Adipocyte (in vitro differentiated cells): ENCODE measurements around the gene MCC.

ENCODE experiments used
- DNase-seq: peaks from one replicate; pipeline ENCODE4 v3.0.0-alpha.2; 2015; ENCODE audit warnings: low read depth
- H3K27me3 ChIP-seq: replicated peaks from 2 replicates; pipeline ENCODE4 v1.7.0; 2013; ENCODE audit warnings: mild to moderate bottlenecking, low read length, moderate library complexity; ENCODE audit not compliant: control insufficient read depth, insufficient read depth
- H3K36me3 ChIP-seq: 2 replicates; pipeline ENCODE4 v1.7.0; 2013; ENCODE audit warnings: low read length, mild to moderate bottlenecking, moderate library complexity; ENCODE audit not compliant: control insufficient read depth, insufficient read depth, severe bottlenecking
- H3K4me1 ChIP-seq: 2 replicates; pipeline ENCODE4 v1.7.0; 2013; ENCODE audit warnings: mild to moderate bottlenecking, low read length, moderate library complexity; ENCODE audit not compliant: control insufficient read depth, insufficient read depth
- H3K4me3 ChIP-seq: 2 replicates; pipeline ENCODE4 v1.7.0; 2013; ENCODE audit warnings: mild to moderate bottlenecking, low read length, moderate library complexity
- H3K9ac ChIP-seq: 2 replicates; pipeline ENCODE4 v1.7.0; 2013; ENCODE audit warnings: mild to moderate bottlenecking, low read length, moderate library complexity
- H3K9me3 ChIP-seq: 2 replicates; pipeline ENCODE4 v1.7.0; 2013; ENCODE audit warnings: mild to moderate bottlenecking, low read length, moderate library complexity; ENCODE audit not compliant: control insufficient read depth

Gene MCC

DNA sequence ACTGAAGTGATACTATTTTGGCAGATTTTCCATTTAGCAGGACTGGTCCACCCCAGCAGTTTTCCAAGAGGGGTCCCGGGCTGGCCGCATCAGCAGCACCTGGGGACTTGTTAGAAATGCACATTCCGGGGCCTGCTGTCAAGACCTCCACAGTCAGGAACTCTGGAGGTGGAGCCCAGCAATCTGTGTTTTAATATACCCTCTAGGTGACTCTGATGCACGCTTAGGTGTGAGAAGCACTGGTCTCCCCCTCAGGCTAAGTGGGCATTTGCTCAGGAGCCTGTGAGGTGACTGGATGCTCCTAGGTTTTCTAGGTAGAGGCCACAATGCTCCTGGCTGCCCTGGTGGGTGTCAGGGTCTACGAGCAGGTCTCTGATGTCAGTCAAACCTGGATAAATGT is 430.0 kb downstream of the MCC start:
- no peak for DNase-seq
- Histone ChIP-seq H3K27me3 (no peaks in the 10 kb centered on the region), H3K36me3 (peaks cover 3% of the 10 kb centered on the region), H3K4me1 (peaks cover 26% of the 10 kb centered on the region), H3K4me3 (no peak overlapping the region), H3K9ac (no peak overlapping the region), H3K9me3 (no peaks in the 10 kb centered on the region)

- DNase-seq, result no peak
- no peaks in the 10 kb centered on the region for H3K27me3 ChIP-seq
- no peaks in the 10 kb centered on the region for H3K9me3 ChIP-seq
- H3K4me3 ChIP-seq, result no peak overlapping the region
- no peaks in the 10 kb centered on the region for H3K36me3 ChIP-seq
- H3K9ac ChIP-seq, result no peak overlapping the region
- H3K4me1 ChIP-seq, result peaks cover 23% of the 10 kb centered on the region
Measured at GRCh38 chr5:113057557-113057984, 430.7 kb downstream of the MCC start.

DNA sequence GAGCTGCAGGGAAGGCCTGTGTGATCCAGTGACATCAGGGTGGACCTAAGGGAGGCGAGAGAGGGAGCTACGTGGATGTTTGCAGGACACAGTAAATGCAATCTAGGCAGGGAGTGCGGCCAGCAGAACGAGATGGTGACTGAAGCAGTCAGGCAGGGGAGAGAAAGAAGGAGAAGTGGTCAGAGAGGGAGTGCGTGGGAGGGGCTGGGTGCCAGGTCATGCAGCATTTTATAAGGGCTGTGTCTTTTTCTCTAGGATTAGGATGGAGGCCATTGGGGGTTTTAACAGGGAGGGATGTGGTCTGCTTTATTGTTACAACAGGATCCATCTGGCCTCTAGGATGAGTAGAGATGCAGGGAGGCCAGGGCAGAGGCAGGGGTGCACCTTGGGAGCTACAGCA is 431.3 kb downstream of the MCC start:
- H3K4me1 ChIP-seq, result peaks cover 23% of the 10 kb centered on the region
- no peak for DNase-seq
- H3K27me3 ChIP-seq, result no peaks in the 10 kb centered on the region
- H3K4me3 ChIP-seq, result no peak overlapping the region
- no peaks in the 10 kb centered on the region for H3K36me3 ChIP-seq
- no peaks in the 10 kb centered on the region for H3K9me3 ChIP-seq
- no peak overlapping the region for H3K9ac ChIP-seq

- no peaks in the 10 kb centered on the region for H3K36me3 ChIP-seq
- DNase-seq, result no peak
- H3K9me3 ChIP-seq, result no peaks in the 10 kb centered on the region
- peaks cover 28% of the 10 kb centered on the region for H3K4me1 ChIP-seq
- no peak overlapping the region for H3K9ac ChIP-seq
- H3K27me3 ChIP-seq, result no peaks in the 10 kb centered on the region
- no peak overlapping the region for H3K4me3 ChIP-seq
Measured at GRCh38 chr5:113054899-113055298, 433.4 kb downstream of the MCC start.

GRCh38 chr5:113053511-113053995 is 434.7 kb downstream of the MCC start:
- Histone ChIP-seq H3K27me3 (no peaks in the 10 kb centered on the region), H3K9me3 (no peaks in the 10 kb centered on the region), H3K9ac (no peak overlapping the region), H3K4me1 (peaks cover 16% of the 10 kb centered on the region), H3K4me3 (no peak overlapping the region), H3K36me3 (peaks cover 9% of the 10 kb centered on the region)
- DNase-seq, result no peak

- H3K4me3 ChIP-seq, result no peak overlapping the region
- no peak for DNase-seq
- H3K9me3 ChIP-seq, result no peaks in the 10 kb centered on the region
- no peaks in the 10 kb centered on the region for H3K27me3 ChIP-seq
- no peak overlapping the region for H3K9ac ChIP-seq
- peaks cover 16% of the 10 kb centered on the region for H3K4me1 ChIP-seq
- peaks cover 14% of the 10 kb centered on the region for H3K36me3 ChIP-seq
Measured at GRCh38 chr5:113052041-113052795, 436.0 kb downstream of the MCC start.

DNA sequence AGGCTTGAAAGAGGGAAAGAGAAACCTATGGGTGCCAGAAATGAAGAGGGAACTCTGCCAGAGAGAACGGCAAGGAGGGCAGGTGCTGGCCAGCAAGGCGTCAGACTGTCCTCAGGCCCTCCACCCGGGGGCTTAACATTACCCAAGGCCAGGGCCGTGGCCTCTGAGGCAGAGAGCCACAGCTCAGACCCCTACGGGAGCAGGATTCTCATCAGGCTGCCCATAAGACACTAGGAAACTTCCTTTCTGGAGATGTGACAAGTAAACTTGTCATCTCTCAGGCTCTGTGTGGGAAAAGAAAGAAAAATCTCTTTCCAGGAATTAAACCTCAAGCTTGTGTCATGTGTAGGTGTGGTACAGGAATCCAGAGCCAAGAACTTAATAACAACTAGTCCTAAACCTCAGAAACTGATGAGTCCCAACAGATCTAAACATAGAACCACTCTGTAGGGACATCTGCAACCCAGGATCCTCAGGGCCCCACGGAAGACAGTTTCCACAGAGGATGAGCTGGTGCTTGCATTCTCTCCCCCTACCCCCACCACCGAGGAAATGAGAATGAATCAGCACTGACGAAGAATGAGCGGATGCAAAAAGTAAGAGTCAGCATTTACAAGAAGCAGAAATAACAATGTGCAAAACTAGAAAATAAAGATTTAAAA is 437.4 kb downstream of the MCC start:
- Histone ChIP-seq H3K27me3 (no peaks in the 10 kb centered on the region), H3K9me3 (no peaks in the 10 kb centered on the region), H3K36me3 (peaks cover 14% of the 10 kb centered on the region), H3K9ac (no peak overlapping the region), H3K4me1 (peaks cover 16% of the 10 kb centered on the region), H3K4me3 (no peak overlapping the region)
- DNase-seq, result peak; percentile 55

DNA sequence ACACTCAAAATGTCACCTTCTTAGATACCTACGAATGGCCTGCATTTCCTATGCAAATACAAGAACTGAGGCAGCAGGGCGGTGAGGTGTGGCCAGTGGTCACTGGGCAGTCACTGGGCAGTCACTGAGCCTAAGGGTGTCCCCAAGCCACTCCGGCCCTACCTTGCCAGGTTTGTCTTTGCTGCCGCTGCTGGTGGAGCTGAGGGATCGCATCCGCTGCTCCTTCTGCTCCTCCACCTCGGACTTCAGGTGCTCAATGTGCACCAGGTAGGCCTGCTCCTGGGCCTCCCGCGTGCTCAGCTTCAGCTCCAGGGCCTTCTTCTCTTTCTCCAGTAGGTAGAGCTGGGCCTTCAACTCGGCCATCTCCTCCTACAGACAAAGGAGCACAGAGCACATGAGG is 439.3 kb downstream of the MCC start:
- Histone ChIP-seq H3K9ac (no peak overlapping the region), H3K4me1 (peaks cover 16% of the 10 kb centered on the region), H3K4me3 (no peak overlapping the region), H3K36me3 (peaks cover 16% of the 10 kb centered on the region), H3K9me3 (no peaks in the 10 kb centered on the region), H3K27me3 (no peaks in the 10 kb centered on the region)
- no peak for DNase-seq

- no peak overlapping the region for H3K4me3 ChIP-seq
- no peaks in the 10 kb centered on the region for H3K9me3 ChIP-seq
- no peak overlapping the region for H3K9ac ChIP-seq
- H3K27me3 ChIP-seq, result no peaks in the 10 kb centered on the region
- DNase-seq, result no peak
- H3K4me1 ChIP-seq, result peaks cover 25% of the 10 kb centered on the region
- peaks cover 16% of the 10 kb centered on the region for H3K36me3 ChIP-seq
Measured at GRCh38 chr5:113047733-113048652, 440.3 kb downstream of the MCC start.

DNA sequence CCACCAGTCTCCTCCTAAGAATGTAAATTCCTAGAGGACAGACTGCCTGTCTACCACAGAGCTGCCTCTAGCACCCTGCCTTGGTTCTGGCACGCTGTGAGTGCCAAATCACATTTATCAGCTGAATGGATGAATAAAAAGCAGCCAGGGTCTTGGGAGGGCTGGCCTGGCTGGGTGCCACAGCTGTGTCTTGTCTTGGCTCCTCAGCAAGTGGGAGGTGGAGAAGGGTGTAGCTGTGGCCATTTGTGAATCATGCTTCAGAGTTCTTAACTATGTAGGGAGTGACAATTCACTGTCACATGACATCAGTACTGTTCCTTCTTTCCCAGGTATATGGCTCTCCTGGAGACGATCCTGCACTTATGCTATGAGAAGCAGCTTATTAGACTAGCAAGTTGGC is 441.0 kb downstream of the MCC start:
- Histone ChIP-seq H3K4me1 (peaks cover 24% of the 10 kb centered on the region), H3K4me3 (no peak overlapping the region), H3K36me3 (peaks cover 16% of the 10 kb centered on the region), H3K9ac (no peak overlapping the region), H3K27me3 (no peaks in the 10 kb centered on the region), H3K9me3 (no peaks in the 10 kb centered on the region)
- DNase-seq, result no peak
